ENCODE data around the gene D2HGDH. TPM values are rescaled to one million over a fixed set of nuclear protein-coding genes. Genes with fewer than 3 reads are reported as not detected.
A peak's percentile ranks its signal among the peaks of the same experiment; 100 is the strongest.

The D2HGDH gene
- total and polyA plus RNA-seq, 2 of the 8 experiments (the other 6 are each of a cell fraction or from before 2014, with no cell fraction given) = 3.4 to 8.1 TPM

DNA sequence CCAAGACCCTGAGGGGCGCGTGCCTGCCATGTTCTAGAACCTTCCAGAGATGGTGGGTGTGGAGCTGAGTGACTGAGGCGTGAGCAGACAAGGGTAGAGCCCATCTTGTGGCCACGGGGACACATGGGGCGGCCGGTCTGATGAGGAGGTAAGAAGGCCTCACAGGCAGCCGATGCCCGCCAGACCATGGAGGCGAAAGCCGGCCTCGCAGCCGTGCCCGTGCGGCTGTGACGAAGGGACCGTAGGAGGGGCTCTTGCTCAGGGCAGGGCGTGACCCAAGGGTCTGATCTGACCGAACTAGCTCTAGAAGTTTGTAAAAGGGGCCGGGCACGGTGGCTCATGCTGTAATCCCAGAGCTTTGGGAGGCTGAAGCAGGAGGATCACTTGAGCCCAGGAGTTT is 19.6 kb downstream of the D2HGDH start:
- H3K4me1 ChIP-seq (replicated peaks in 1 of 4; ENCODE audit: control insufficient read depth in 3 of 4, insufficient read depth in 4 of 4, low read length in 3 of 4) = no peaks in the 10 kb centered on the region
- no peaks in the 10 kb centered on the region for H3K79me2 ChIP-seq (ENCODE audit: control insufficient read depth in 1 of 2, insufficient read depth in 2 of 2, low read length in 2 of 2)
- no peak overlapping the region for H3K56ac ChIP-seq (replicated peaks; ENCODE audit: insufficient read length, low read depth, low read length)
- no peak overlapping the region for H3K4ac ChIP-seq (replicated peaks; ENCODE audit: insufficient read length, low read depth, low read length)
- H2BK120ac ChIP-seq (replicated peaks; ENCODE audit: low read depth, low read length) = no peak overlapping the region
- no peak overlapping the region for H3K4me3 ChIP-seq (ENCODE audit: extremely low read depth in 1 of 4, insufficient read depth in 2 of 4, low read depth in 3 of 4, low read length in 4 of 4)
- no peak overlapping the region for H2AK5ac ChIP-seq (ENCODE audit: low read depth, low read length)
- H3K79me1 ChIP-seq (ENCODE audit: low read depth, low read length) = no peaks in the 10 kb centered on the region
- no peak overlapping the region; the same call in 1 of the 2 replicates for H3K27ac ChIP-seq (ENCODE audit: low read depth, low read length)
- H3K23me2 ChIP-seq (ENCODE audit: low read depth, low read length) = no peaks in the 10 kb centered on the region
- no peak overlapping the region for H4K5ac ChIP-seq (ENCODE audit: insufficient read length, low read depth, low read length)
- no peak overlapping the region for H3K23ac ChIP-seq (ENCODE audit: insufficient read length)
- H3K9ac ChIP-seq (replicated peaks in 1 of 4; ENCODE audit: extremely low read depth in 1 of 4, low read depth in 3 of 4, low read length in 3 of 4) = no peak overlapping the region
- H3K27me3 ChIP-seq (replicated peaks in 1 of 4; ENCODE audit: control insufficient read depth in 3 of 4, extremely low read depth in 1 of 4, insufficient read depth in 3 of 4, low read length in 3 of 4) = no peaks in the 10 kb centered on the region
- H2BK12ac ChIP-seq (ENCODE audit: low read depth, low read length) = no peak overlapping the region
- H4K8ac ChIP-seq (ENCODE audit: extremely low read depth, insufficient read depth, low read length) = no peak overlapping the region; the same call in 1 of the 2 replicates
- 92% methylated on average over 20 of the region's 20 CpGs; no CpG with 5 or more reads in 1 of the 2 experiments for WGBS, 2 experiments (ENCODE audit: extremely low coverage in 1 of 2, insufficient coverage in 1 of 2, insufficient read length in 1 of 2, insufficient replicate concordance in 2 of 2, low coverage in 1 of 2, low lambda C conversion rate in 2 of 2, missing lambda C conversion rate in 1 of 2)
- H3K18ac ChIP-seq (ENCODE audit: extremely low read depth, low read length) = no peak overlapping the region
- DNase-seq (ENCODE audit: low read depth in 1 of 2, low spot score in 2 of 2) (no peak), FAIRE-seq (no peak)
- 0 out of 2 replicates have a peak overlapping the region, but pooled peaks have one; percentile 71 for H2BK5ac ChIP-seq (ENCODE audit: low read depth, low read length)
- peaks cover 0 to 6% of the 10 kb centered on the region in 2 experiments for H4K20me1 ChIP-seq (replicated peaks in 1 of 2; ENCODE audit: control insufficient read depth in 1 of 2, insufficient read depth in 2 of 2, low read length in 2 of 2)
- POLR2A ChIA-PET (ENCODE audit: partially characterized antibody) = interaction anchor here (0.6 kb wide), 1 partner anchor 20 kb away, joined by 3 read pairs; no protein-coding TSS in a partner anchor
- no peak overlapping the region for H3K14ac ChIP-seq (ENCODE audit: insufficient read length)
- no peak overlapping the region for H3K4me2 ChIP-seq (ENCODE audit: insufficient read depth in 1 of 2, low read depth in 2 of 2, low read length in 2 of 2)
- H4K91ac ChIP-seq (replicated peaks; ENCODE audit: insufficient read length, low read length) = no peak overlapping the region
- no peaks in the 10 kb centered on the region; a peak in 2 of 8 replicates for H3K36me3 ChIP-seq (ENCODE audit: control insufficient read depth in 2 of 4, insufficient read depth in 4 of 4, low read length in 3 of 4)
- H3K9me3 ChIP-seq (ENCODE audit: insufficient read depth in 2 of 2, low read depth in 1 of 2, low read length in 1 of 2) = no peaks in the 10 kb centered on the region
- CTCF ChIA-PET (ENCODE audit: partially characterized antibody) = interaction anchor here (1.0 to 1.1 kb wide), 2 partner anchors 21 to 35 kb away, joined by 3 to 4 read pairs; no protein-coding TSS in a partner anchor
- no peak overlapping the region for H2AFZ ChIP-seq (ENCODE audit: low read length)
- no peak overlapping the region for H2BK15ac ChIP-seq (ENCODE audit: low read length)
- no peak overlapping the region for H2BK20ac ChIP-seq (ENCODE audit: low read length)
- no peak for TF ChIP-seq SIN3A (conservative IDR thresholded peaks at IDR 0.05 in 1 of 2, IDR thresholded peaks at IDR 0.05 in 1 of 2; ENCODE audit: low read depth in 1 of 2, low read length in 2 of 2)
- no peak for TF ChIP-seq CREB1 (IDR thresholded peaks at IDR 0.05)
- TF ChIP-seq HDAC2 (IDR thresholded peaks at IDR 0.05; ENCODE audit: borderline replicate concordance in 1 of 2, low read depth in 2 of 2, low read length in 2 of 2) = no peak
- no peak for TF ChIP-seq SAP30 (IDR thresholded peaks at IDR 0.05; ENCODE audit: insufficient read depth, insufficient replicate concordance, low read length)
